ENCODE data around the gene SIRT1.
A peak's percentile ranks its signal among the peaks of the same experiment; 100 is the strongest.
"Not testable (repeated sequence)": the region's sequence is repeated elsewhere in the genome, so short reads cannot be mapped to it uniquely, and the experiment has no call there.

Gene SIRT1

DNA sequence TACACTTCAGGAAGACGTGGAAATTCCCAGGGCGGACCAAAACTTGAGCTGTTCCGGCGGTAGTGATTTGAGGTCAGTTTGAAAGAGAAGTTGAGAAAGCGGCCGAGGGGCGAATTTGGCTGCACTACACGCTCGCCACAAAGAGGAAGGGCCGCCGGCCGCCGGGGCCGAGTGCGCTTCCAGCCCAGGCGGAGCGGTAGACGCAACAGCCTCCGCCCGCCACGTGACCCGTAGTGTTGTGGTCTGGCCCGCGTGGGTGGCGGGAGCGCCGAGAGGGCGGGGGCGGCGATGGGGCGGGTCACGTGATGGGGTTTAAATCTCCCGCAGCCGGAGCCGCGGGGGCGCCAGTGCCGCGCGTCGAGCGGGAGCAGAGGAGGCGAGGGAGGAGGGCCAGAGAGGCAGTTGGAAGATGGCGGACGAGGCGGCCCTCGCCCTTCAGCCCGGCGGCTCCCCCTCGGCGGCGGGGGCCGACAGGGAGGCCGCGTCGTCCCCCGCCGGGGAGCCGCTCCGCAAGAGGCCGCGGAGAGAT is at the start of gene SIRT1:
Gene SIRT1 (plus strand): TSS at position 344 of the 529 bp plus-strand sequence. CDS start 66 bp downstream, at position 410.
- peak; percentile 92 for DNase-seq

DNA sequence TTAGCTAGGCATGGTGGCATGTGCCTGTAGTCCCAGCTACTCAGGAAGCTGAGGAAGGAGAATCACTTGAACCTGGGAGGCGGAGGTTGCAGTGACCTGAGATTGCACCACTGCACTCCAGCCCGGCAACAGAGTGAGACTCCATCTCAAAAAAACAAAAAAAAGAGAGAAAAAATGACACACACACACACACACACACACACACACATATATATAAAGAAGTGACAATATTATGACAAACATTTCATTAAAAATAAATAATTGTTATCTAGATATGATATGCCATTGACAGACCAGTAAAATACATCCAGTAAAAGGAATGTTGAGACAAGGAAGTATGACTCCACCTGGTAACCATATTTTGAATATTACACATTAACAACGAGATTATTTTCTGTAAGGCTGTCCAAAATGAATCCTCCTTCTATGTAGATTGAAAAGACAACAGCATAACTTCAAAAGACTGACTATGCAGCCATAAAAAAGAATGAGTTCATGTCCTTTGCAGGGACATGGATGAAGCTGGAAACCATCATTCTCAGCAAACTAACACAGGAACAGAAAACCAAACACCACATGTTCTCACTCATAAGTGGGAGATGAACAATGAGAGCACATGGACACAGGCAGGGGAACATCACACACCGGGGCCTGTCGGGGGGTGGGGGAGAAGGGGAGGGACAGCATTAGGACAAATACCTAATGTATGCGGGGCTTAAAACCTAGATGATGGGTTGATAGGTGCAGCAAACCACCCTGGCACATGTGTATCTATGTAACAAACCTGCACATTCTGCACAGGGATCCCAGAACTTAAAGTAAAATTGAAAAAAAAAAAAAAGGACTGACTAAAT is 48.7 kb upstream of the SIRT1 start:
- not testable (repeated sequence) for DNase-seq

DNA sequence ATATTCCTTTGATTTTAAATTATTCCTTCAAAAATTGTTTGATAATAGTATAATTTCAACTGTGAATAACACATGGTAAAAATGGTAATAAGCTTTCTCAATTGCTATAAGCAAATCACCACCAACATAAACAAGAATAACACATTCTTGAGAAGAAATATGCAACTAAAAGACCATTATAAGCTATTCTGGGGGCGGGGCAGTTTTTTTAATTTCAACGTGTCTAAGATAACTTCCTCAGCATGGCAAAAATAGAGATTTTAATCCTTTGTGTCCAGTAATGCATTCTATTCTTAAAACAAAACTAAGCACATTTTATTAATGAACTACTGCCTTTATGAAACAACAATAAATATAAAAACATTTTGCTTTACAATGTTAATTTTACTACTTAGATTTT is 48.0 kb upstream of the SIRT1 start:
- DNase-seq = no peak

DNA sequence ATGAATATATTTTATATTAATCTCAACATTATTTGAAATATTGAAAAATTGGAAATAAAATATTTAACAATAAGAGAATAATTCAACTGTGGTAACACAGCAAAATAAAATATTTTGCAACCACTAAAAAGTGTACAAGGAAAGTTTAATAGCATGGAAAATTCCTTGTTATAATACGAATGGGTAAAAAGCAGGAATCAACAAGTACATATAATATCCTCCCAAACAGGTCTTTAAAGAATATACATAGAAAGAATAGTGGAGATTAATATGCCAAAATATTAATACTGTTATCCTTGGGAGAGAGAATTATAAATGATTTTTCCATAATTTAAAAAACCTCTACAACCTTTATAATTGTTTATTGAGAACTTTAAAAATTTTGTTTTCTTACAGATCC is 47.5 kb upstream of the SIRT1 start:
- DNase-seq = no peak

DNA sequence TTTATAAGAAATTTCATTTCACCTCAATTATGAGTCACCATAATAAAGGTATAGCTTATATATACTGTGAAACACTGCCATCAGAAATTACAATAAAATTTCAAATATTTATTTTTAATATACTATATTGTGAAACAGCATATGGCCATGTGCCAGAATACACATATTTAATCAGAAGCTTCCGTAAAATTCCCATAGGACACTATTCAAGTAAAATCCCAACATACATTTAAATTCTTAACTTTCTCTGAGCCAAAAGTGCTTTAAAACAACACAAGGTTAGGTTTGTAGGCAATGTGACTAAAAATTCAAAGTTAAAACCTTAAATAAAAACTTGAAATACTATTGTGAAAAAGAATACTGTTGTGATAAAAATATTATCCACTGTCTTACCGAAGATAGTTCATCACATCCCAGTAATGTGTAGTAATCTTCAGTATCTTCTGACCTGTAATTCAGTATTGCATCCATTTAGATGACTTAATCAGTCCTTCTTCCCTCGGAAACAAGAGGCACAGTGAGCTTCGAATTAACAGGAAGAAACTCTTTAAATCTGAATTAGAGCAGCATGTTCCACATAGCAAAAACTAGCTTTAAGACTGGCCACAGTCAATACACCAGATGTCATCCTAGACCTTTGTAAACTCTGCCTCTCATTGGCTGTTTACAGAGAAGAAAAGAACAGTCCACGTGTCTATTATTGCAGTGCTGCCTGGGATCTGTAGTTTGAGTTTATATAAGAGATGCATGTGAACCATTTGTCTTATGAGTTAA is 46.7 kb upstream of the SIRT1 start, which contains the start of gene DNAJC12:
Gene DNAJC12 (minus strand): TSS at position 648 of the 774 bp plus-strand sequence. CDS start 177 bp downstream, at position 471.
- peak; percentile 67 for DNase-seq

DNA sequence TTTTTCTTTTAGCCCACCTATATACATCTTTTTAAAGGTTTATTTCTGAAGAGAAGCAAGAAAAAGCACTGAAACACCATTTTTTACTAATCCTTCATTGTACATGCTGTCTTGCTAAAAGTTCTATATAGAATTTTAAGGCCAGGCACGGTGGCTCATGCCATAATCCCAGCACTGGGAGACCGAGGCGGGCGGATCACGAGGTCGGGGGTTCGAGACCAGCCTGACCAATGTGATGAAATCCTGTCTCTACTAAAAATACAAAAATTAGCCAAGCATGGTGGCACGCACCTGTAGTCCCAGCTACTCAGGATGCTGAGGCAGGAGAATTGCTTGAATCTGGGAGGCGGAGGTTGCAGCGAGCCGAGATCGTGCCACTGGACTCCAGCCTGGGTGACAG is 44.9 kb upstream of the SIRT1 start:
- not testable (repeated sequence) for DNase-seq

DNA sequence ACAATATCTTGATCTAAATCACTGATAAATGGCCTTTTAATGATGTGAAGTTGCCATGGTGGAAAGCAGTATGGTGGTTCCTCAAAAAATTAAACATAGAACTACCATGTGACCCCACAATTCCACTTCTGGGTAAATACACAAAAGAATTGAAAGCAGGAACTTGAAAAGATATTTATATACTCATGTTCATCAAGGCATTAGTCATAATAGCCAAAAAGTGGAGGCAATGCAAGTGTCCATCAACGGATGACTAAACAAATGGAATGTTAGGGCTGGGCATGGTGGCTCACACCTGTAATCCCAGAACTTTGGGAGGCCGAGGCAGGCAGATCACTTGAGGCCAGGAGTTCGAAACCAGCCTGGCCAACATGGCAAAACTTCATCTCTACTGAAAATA is 44.5 kb upstream of the SIRT1 start:
- no peak for DNase-seq

DNA sequence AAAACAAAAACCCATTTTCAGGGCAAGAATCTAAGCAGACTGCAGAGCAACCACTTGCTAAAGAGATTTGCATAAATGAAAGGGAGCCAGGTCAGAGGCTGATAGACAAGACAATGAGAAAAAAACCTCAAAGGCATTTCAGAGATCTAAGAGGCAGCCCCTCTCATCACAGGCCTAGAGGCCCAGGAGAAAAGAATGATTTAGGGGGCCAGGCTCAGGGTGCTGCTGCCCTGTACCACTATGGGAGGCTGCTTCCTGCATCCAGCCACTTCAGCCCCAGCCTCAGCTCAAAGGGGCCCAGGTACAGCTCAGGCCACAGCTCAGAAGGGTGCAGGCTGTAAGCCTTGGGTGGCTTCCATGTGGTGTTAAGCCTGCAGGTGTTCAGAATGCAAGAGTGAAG is 42.7 kb upstream of the SIRT1 start:
- no peak for DNase-seq

DNA sequence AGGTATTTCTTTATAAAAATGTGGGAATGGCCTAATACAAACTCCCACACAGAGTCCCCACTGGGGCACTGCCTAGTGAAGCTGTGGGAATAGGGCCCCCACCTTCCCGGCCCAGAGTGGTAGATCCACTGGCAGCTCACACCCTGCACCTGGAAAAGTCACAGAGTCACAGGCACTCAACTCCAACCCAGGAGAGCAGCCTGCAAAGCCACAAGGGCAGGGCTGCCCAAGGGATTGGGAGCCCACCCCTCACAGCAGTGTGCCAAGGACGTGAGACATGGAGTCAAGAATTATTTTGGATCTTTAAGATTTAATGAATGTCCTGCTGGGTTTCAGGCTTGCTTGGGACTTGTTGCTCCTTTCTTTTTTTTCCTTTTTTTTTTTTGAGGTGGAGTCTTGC is 41.2 kb upstream of the SIRT1 start:
- no peak for DNase-seq

DNA sequence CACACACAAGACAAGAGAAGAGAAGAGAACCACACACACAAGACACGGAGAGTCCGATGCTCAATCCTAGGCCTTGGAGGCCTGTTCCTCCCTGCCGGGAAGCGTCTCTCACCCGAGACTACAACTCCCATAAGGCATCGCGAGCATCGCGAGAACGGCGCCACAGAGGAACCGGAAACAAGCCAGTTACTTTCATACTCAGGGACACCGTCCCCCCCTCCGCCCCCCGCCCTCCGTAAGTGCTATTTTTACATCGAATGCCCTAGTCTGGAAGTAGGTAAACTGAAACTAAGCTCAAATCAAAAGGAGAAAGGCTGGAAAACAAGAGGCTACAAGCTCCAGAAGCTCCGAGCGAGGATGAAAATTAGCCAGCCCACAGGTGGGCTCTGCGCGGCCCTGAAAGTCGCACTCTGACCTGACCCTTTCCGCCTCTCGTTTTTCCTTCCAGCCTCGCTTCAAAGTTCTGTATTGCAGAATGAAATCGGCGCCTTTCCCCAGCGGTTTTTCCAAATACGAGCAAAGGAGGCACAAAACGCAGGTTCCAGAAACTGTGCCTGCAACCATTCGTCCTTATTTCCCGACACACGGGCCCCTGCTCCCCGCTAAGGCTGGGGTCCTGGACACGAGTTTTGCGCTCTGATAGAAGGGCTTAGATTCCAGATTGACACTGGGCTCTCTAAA is 35.0 kb upstream of the SIRT1 start:
- DNase-seq = peak; percentile 83

DNA sequence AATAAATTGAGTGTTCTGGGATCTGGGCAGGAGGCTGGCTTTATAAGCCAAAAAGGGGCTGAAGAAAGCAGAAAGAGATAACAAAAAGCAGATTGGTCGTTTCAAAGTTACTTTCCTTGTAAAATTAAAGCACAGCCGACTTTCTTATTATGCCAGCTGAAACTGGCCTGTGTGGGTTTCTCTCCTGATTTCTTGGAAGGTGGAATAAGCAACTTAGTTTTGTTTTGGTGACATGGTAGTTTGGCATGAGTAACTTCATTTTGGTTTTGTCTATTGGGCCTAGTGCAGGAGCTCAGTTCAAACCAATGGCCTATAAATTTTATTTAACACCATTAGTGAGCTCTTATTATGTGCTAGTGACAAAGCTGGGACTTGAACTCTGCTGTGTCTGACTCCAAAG is 33.3 kb upstream of the SIRT1 start:
- DNase-seq = no peak

DNA sequence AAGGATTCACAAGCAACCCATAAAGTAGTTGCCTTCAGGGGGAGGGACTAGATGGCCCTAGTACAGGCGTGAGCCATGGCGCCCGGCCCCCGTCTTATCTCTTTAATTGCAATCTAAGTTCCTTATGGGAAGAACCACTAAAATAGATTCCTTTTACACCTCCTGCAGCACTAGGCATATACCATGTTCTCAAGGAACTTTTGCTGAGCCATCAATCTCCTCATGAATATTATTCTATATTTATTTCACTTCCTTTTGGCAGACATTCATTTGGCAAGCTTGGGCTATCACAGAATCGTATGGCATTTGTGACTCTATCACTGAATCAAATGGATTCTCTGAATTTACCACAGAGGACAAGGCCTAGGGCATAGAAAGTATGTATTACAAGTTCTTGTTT is 31.7 kb upstream of the SIRT1 start:
- DNase-seq = no peak

DNA sequence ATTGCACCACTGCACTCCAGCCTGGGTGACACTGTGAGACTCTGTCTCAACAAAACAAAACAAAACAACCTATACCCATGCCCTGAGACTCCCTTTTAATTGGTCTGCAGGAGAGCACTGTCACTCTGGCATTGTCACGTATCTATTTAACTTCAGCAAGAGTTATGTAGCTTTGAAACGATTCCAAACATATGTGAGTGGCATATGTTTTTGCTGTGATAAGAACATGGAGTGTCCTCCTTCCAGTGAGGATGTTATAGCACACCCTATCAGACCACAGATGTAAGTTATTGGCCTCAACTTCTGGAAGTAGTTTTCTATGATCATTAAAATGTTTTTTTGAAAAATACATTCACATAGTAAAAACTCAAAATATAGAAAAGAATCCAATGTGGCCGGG is 30.9 kb upstream of the SIRT1 start:
- no peak for DNase-seq

DNA sequence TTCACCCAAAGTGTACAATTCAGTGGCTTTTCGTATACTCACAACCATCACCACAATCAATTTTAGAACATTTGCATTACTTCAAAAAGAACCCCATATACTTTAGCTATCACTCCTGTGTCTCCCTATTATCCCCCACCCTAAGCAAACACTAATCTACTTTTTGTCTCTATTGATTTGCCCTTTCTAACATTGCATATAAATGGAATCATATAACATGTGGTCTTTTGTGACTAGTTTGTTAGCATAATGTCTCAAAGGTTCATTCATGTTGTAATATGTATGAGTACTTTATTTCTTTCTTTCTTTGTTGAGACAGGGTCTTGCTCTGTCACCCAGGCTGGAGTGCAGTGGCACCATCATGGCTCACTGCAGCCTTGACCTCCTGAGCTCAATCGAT is 25.5 kb upstream of the SIRT1 start:
- DNase-seq = no peak

DNA sequence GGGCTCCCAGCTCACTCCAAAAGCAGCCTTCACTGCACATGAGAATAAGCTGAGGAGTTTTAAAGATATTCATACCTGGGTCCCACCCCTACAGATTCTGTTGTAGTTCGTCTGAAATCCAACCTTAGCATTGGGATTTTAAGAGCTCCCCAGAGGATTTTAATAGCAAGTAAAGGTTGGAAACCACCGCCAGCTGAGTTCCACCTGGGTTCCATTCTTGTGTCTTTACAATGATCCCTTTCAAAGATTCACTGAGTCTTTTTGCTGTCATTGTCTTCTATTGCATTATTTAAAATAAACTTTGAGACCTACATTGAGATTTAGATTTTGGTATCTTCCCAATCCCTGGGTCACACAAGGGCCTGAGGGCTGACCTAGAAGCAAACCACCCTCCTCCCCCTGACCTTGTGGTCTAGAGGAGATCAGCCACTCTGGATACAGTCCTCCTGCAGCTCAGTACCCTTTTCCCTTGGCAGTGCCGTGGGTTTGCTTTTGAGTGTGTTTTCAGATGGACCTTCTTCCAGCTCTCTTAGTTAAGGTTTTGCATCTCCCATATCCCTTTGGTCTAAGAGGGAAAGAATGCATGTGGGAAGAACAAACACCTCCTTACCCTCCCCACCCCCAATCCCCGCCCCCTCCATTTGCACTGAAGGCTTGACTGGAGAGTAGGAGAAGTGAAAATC is 22.6 kb upstream of the SIRT1 start:
- DNase-seq = no peak

DNA sequence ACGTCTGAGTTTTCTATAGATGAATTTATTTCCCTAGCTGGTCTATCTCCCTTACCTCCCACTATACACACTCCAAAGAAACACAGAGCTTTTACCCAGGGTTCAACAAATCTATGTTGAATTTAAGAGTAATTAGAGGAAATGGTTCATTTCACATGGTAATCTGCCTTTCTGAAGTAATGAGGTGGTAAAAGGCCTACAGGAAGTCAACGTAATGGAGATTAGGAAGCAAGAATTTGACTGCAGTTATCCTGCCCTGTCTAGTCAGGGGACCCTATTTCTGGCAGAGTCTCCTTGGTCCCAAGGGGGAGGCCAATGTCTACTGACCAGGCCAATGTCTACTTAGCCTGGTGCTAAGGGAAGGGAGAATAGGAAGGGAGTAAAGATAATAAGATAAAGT is 21.4 kb upstream of the SIRT1 start:
- no peak for DNase-seq

DNA sequence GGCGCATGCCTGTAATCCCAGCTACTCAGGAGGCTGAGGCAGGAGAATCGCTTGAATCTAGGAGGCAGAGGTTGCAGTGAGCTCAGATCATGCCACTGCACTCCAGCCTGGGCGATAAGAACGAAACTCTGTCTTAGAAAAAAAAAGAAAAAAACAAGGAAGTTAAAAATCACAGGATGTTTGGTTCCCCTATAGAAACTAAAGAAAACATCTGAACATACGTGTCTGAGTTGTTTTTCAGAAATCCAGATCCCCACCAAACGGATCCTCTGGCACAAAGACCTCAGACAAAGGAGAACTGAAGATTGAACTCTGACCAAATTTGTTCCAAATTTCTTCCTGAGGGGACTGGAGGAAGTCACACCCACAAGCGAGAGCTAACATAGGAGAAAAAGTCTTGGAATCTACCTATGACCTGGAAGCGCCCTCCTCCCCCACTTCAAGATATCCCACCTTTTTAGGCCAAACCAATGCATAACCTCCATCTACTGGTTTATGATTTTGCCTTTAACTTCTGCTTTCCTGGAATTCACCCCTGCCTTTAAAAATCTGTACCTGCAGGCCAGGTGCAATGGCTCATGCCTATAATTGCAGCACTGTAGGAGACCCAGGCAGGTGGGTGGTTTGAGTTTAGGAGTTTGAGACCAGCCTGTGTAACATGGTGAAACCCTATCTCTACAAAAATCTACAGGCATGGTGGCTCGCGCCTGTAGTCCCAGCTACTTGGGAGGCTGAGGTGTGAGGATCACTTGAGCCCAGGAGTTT is 19.7 kb upstream of the SIRT1 start:
- no peak for DNase-seq

DNA sequence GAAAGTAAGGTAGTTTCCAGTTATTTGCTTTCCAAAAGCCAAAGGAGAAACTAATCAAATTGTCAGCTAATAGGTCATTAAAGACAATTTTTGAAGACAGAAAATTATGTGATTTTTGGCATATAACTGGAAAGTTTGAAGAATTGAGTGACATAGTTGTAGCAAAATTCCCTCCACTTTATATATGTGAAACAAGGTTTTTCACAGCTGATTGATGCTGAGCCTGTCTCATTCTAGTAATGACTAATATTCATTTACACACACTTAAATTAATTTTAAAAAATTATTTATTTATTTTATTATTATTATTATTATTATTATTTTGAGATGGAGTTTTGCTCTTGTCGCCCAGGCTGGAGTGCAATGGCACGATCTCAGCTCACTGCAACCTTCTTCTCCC is 16.3 kb upstream of the SIRT1 start:
- no peak for DNase-seq

DNA sequence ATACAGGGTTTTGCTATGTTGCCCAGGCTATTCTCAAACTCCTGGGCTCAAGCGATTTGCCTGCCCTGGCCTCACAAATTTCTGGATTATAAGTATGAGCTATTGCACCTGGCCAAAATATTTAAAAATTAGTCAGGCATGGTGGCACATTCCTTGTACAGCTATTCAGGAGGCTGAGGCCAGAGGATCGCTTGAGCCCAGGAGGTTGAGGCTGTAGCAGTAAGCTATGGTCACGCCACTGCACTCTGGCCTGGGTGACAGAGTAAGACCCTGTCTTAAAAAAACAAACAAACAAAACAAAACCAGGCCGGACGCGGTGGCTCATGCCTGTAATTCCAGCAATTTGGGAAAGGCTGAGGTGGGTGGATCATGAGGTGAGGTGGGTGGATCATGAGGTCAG is 14.5 kb upstream of the SIRT1 start:
- DNase-seq = no peak

DNA sequence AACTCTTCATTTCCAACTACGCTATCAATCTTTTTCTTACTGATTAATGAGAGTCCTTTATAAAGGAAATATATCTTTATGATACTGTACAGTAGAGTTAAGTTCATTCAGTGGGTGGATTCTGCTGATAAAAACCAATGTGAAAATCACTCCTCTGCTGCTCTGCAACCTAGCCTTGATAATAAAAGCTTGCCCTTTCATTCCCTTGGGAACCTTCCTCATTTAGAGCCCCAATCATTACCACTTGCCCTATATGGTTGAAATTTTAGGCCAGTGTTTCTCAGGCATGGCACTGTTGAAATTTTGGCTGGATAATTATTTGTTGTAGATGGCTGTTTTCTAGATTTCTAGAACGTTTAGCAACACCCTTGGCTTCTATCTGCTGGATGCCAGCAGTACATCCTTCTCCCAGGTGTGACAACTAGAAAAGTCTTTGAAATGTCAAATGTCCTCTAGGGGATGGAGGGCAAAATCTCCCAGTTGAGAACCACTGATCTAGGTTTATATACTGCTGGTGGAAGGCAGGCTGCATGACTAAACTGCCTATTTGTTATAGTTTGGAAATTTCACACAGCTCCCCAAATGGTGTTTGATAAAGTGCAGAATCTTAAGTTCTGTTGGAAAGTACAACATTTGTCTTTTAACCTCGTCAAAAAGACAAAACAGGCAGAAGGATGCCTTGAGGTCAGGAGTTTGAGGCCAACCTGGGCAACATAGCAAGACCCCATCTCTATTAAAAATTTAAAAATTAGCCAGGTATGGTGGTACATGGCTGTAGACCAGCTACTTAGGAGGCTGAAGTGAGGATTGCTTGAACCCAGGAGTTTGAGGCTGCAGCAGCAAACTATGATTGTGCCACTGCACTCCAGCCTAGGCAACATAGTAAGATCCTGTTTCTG is 8.9 kb upstream of the SIRT1 start:
- no peak for DNase-seq

DNA sequence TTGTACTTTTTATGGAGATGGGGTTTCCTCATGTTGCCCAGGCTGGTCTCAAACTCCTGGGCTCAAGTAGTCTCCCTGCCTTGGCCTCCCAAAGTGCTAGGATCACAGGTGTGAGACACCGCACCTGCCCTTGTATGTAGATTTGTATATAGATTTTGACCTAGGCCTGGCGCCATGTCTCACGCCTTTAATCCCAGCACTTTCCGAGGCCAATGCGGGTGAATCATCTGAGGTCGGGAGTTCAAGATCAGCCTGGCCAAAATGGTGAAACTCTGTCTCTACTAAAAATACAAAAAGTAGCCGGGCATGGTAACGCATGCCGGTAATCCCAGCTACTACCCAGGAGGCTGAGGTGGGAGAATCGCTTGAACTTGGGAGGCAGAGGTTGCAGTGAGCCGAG is 7.0 kb upstream of the SIRT1 start:
- DNase-seq = not testable (repeated sequence)

All from NCI-H1436 (cell line).